Osteocyte (in vitro differentiated cells): ENCODE measurements around the gene CFLAR. TPM values are rescaled to one million over a fixed set of nuclear protein-coding genes. Genes with fewer than 3 reads are reported as not detected.

Experiments
- DNase-seq: peaks from one replicate; pipeline ENCODE4 v3.0.0; 2021; ENCODE audit warnings: mixed read lengths; ENCODE audit not compliant: unreplicated experiment; ENCODE audit errors: extremely low spot score
- H3K27ac Mint-ChIP-seq: one replicate; pipeline ENCODE4 v1.8.0; 2021; ENCODE audit warnings: mild to moderate bottlenecking, mixed read lengths; ENCODE audit not compliant: unreplicated experiment
- H3K27me3 Mint-ChIP-seq: one replicate; pipeline ENCODE4 v1.8.0; 2021; ENCODE audit warnings: mixed read lengths; ENCODE audit not compliant: unreplicated experiment
- H3K36me3 Mint-ChIP-seq: one replicate; pipeline ENCODE4 v1.8.0; 2021; ENCODE audit warnings: mixed read lengths; ENCODE audit not compliant: unreplicated experiment
- H3K4me1 Mint-ChIP-seq: one replicate; pipeline ENCODE4 v1.8.0; 2021; ENCODE audit warnings: mixed read lengths; ENCODE audit not compliant: unreplicated experiment
- H3K4me3 Mint-ChIP-seq: one replicate; pipeline ENCODE4 v1.8.0; 2021; ENCODE audit warnings: mild to moderate bottlenecking, moderate library complexity, mixed read lengths; ENCODE audit not compliant: unreplicated experiment
- H3K9me3 Mint-ChIP-seq: one replicate; pipeline ENCODE4 v1.8.0; 2021; ENCODE audit warnings: mixed read lengths; ENCODE audit not compliant: unreplicated experiment
- CTCF ChIP-seq: fragments of 200-600 bp; sonication (generic); IDR thresholded peaks from 2 replicates; pipeline ENCODE4 v1.5.0; 2021; ENCODE audit warnings: antibody characterized with exemption, mild to moderate bottlenecking, moderate library complexity
- total RNA-seq: library from RNA; stranded (reverse); gene quantifications from 2 replicates; pipeline ENCODE4 v1.2.1, GENCODE V29; 2021

CFLAR gene
- total RNA-seq, 1 donor from 2014 or later = 45.8 TPM

DNA sequence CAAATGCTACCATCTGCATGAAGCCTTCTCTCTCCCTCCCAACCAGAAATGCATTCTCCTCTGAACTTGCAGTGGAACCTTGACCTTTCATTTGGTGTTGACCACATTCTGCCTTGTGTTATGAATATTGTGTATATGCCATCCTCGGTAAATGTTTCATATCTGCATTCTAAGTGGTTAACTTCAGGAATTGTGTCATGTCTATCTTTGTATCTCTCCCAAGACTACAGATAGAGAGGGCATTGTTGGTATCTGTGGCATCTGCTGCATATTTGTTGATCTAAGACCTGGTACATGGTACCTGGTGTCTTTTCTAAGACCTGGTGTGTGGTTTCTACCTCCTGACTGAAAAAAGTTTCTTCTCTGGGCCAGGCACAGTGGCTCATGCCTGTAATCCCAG lies 101.0 kb downstream of the CFLAR start:
- Mint-ChIP-seq H3K27ac (no peak overlapping the region), H3K36me3 (no peaks in the 10 kb centered on the region), H3K27me3 (no peaks in the 10 kb centered on the region), H3K4me3 (no peak overlapping the region), H3K9me3 (no peaks in the 10 kb centered on the region), H3K4me1 (no peaks in the 10 kb centered on the region)
- TF ChIP-seq CTCF = no peak
- no peak for DNase-seq

GRCh38 chr2:201218780-201219179 lies 102.8 kb downstream of the CFLAR start:
- no peaks in the 10 kb centered on the region for H3K36me3 Mint-ChIP-seq
- no peaks in the 10 kb centered on the region for H3K9me3 Mint-ChIP-seq
- no peak for DNase-seq
- no peaks in the 10 kb centered on the region for H3K4me1 Mint-ChIP-seq
- H3K4me3 Mint-ChIP-seq = no peak overlapping the region
- no peak overlapping the region for H3K27ac Mint-ChIP-seq
- H3K27me3 Mint-ChIP-seq = peaks cover 3% of the 10 kb centered on the region
- TF ChIP-seq CTCF = no peak

DNA sequence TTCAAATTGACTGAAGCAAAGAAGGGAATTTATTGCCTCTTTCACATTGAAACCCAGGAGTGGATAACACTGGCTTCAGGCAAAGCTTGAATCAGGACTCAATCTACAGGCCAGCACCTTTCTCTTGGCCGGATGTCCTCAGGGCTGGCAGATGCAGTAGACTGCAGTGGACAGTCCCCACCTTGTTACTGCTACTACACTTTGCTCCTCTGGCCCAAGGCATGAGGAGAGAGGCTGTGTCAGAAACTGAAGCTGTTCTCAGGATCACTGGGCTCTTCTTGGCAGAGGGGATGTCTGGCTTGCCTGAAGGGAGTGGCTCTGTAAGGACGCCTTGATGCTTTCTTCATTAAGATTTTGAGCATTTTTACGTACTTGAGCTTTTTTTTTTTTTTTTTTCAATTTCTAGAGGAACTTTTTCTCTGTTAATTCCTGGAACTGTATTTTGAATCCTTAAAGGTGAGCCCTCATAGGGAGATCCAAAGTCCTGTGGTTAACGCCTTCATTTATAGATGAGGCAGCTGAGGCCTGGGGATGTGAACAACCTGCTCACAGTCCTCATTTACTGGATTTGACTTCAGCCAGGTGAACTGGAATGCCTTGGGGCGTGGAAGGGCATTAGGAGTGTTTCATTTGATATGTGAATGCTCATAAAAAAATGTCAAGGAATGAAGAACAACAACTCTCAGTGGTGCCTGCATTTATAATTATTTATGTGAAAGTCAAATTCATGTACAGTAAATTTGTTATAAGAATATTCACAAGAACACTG lies 103.5 kb downstream of the CFLAR start:
- Mint-ChIP-seq H3K27ac (no peak overlapping the region), H3K36me3 (no peaks in the 10 kb centered on the region), H3K27me3 (peaks cover 3% of the 10 kb centered on the region), H3K9me3 (no peaks in the 10 kb centered on the region), H3K4me3 (no peak overlapping the region), H3K4me1 (no peaks in the 10 kb centered on the region)
- no peak for TF ChIP-seq CTCF
- DNase-seq = no peak

GRCh38 chr2:201220102-201220570 lies 104.2 kb downstream of the CFLAR start:
- no peak overlapping the region for H3K4me3 Mint-ChIP-seq
- no peak for DNase-seq
- H3K27me3 Mint-ChIP-seq = peaks cover 7% of the 10 kb centered on the region
- H3K9me3 Mint-ChIP-seq = no peaks in the 10 kb centered on the region
- no peaks in the 10 kb centered on the region for H3K4me1 Mint-ChIP-seq
- no peak for TF ChIP-seq CTCF
- H3K36me3 Mint-ChIP-seq = no peaks in the 10 kb centered on the region
- no peak overlapping the region for H3K27ac Mint-ChIP-seq

GRCh38 chr2:201223089-201224073 lies 107.4 kb downstream of the CFLAR start:
- Mint-ChIP-seq H3K27ac (no peak overlapping the region), H3K36me3 (no peaks in the 10 kb centered on the region), H3K9me3 (no peaks in the 10 kb centered on the region), H3K4me1 (no peaks in the 10 kb centered on the region), H3K4me3 (no peak overlapping the region), H3K27me3 (peaks cover 14% of the 10 kb centered on the region)
- no peak for DNase-seq
- no peak for TF ChIP-seq CTCF
